Activated CD4-positive, alpha-beta memory T cell treated with anti-CD3 and anti-CD28 coated beads for 36 hours (primary cell): ENCODE results near the gene SGMS1. TPM values are rescaled to one million over a fixed set of nuclear protein-coding genes. Genes with fewer than 3 reads are reported as not detected.
"Not testable (repeated sequence)": the region's sequence is repeated elsewhere in the genome, so short reads cannot be mapped to it uniquely, and the experiment has no call there.

Source experiments
- CTCF ChIA-PET: fragments of 350-600 bp; sonication (Branson Sonifier 250); formaldehyde crosslinking; loops from one replicate; lab custom pipeline; 2021; ENCODE audit warnings: antibody characterized with exemption, inconsistent platforms; lab: Charles Lee
- POLR2A ChIA-PET: fragments of 350-600 bp; sonication (Branson Sonifier 250); formaldehyde crosslinking; loops from one replicate; lab custom pipeline; 2021; ENCODE audit warnings: antibody characterized with exemption; lab: Charles Lee
- DNase-seq: peaks from one replicate; pipeline ENCODE4 v3.0.0-alpha.2; 2020
- H3K27ac Mint-ChIP-seq: one replicate; pipeline ENCODE4 v1.8.0; 2021; ENCODE audit warnings: mixed read lengths
- H3K27me3 Mint-ChIP-seq: one replicate; pipeline ENCODE4 v1.8.0; 2021; ENCODE audit warnings: mixed read lengths
- H3K36me3 Mint-ChIP-seq: one replicate; pipeline ENCODE4 v1.8.0; 2021; ENCODE audit warnings: mixed read lengths
- H3K4me1 Mint-ChIP-seq: one replicate; pipeline ENCODE4 v1.8.0; 2021; ENCODE audit warnings: low read depth, mixed read lengths
- H3K4me3 Mint-ChIP-seq: one replicate; pipeline ENCODE4 v1.8.0; 2021; ENCODE audit warnings: mild to moderate bottlenecking, mixed read lengths
- H3K9me3 Mint-ChIP-seq: one replicate; pipeline ENCODE4 v1.8.0; 2021; ENCODE audit warnings: mixed read lengths
- intact Hi-C: fragments of 100-400 bp; cut with micrococcal nuclease; formaldehyde crosslinking; loops from one replicate; pipeline ENCODE4 v1.15.1; 2023
- total RNA-seq, 2 experiments: library from RNA; stranded (reverse); gene quantifications; one replicate each; pipeline ENCODE4 v1.2.3, GENCODE V29; 2021

The SGMS1 gene
- total RNA-seq, 2 experiments from 2014 or later, result 6.8 to 7.2 TPM

DNA sequence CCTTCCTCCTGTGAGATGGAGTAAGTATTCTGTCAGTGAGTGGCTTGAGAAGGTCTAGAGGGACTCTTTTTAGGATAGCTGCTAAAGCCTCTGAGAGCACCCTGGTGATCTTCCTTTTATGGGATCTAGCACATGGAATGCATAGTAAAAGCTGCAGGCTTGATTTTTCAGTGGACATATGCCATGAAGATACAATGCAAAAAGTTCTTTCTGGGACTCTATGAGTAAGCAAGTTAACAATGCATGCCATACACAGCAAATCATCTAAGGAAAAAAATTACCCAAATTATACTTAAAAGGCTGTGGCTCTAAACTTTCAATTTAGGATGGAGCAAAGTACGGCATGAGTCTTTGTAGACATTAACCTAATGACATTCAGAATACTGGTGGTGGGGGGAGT lies 154.5 kb downstream of the SGMS1 start:
- Mint-ChIP-seq H3K9me3 (no peaks in the 10 kb centered on the region), H3K4me1 (peaks cover 49% of the 10 kb centered on the region), H3K27me3 (no peaks in the 10 kb centered on the region), H3K27ac (no peak overlapping the region), H3K4me3 (no peak overlapping the region), H3K36me3 (peaks cover 2% of the 10 kb centered on the region)
- intact Hi-C loops, result no loop called here
- ChIA-PET POLR2A (no interaction called here), CTCF (no interaction called here)
- DNase-seq, result no peak

DNA sequence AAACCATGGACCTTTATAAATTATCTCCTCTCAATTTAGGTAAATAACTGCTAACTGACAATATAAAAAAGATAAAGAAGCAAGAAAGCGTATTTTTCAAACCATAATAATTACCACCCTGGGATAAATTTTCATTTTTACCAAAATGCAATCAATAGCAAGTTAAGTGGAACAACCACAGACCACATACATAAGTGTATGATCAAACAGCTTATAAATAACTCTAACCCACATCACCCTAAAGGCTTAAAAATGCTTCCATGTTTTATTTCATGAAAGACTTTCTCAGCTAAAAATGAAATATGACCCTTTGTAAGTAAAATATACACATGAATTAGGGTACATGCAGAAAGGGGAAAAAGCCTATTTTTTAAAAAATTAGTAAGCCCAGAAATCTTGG lies 156.5 kb downstream of the SGMS1 start:
- intact Hi-C loops, result no loop called here
- Mint-ChIP-seq H3K36me3 (peaks cover 5% of the 10 kb centered on the region), H3K27ac (no peak overlapping the region), H3K4me1 (peaks cover 41% of the 10 kb centered on the region), H3K9me3 (no peaks in the 10 kb centered on the region), H3K4me3 (no peak overlapping the region), H3K27me3 (no peaks in the 10 kb centered on the region)
- POLR2A ChIA-PET, result no interaction called here
- CTCF ChIA-PET, result no interaction called here
- no peak for DNase-seq

- ChIA-PET CTCF (no interaction called here), POLR2A (no interaction called here)
- Mint-ChIP-seq H3K4me3 (no peak overlapping the region), H3K27me3 (no peaks in the 10 kb centered on the region), H3K9me3 (no peaks in the 10 kb centered on the region), H3K27ac (no peak overlapping the region), H3K36me3 (peaks cover 14% of the 10 kb centered on the region), H3K4me1 (peaks cover 18% of the 10 kb centered on the region)
- no peak for DNase-seq
- intact Hi-C loops, result no loop called here
Measured at GRCh38 chr10:50464004-50464409, 159.7 kb downstream of the SGMS1 start.

DNA sequence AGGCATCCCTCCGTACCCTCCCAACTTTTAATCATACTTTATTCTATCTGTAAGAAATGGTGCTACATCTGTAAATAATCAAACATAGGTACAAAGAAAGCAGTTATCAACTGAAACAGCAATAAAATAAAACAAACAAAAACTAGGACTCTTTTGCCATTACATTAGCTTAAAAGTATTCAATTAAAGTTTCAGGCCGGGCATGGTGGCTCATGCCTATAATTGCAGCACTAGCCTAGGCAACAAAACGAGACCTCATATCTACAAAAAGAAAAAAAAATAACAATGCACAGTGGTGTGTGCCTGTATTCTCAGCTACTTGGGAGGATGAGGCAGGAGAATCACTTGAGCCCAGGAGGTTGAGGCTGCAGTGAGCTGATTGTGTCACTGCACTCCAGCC lies 161.9 kb downstream of the SGMS1 start:
- no peak for DNase-seq
- Mint-ChIP-seq H3K36me3 (peaks cover 16% of the 10 kb centered on the region), H3K27me3 (no peaks in the 10 kb centered on the region), H3K4me3 (no peak overlapping the region), H3K9me3 (no peaks in the 10 kb centered on the region), H3K27ac (no peak overlapping the region), H3K4me1 (no peaks in the 10 kb centered on the region)
- intact Hi-C loops, result no loop called here
- CTCF ChIA-PET, result interaction anchor here (0.6 to 1.1 kb wide), 2 partner anchors 9 to 42 kb away, joined by 3 to 4 read pairs; no protein-coding TSS in a partner anchor
- POLR2A ChIA-PET, result no interaction called here

- no peak overlapping the region for H3K27ac Mint-ChIP-seq
- ChIA-PET CTCF (no interaction called here), POLR2A (no interaction called here)
- peaks cover 16% of the 10 kb centered on the region for H3K36me3 Mint-ChIP-seq
- DNase-seq, result no peak
- no peaks in the 10 kb centered on the region for H3K4me1 Mint-ChIP-seq
- intact Hi-C loops, result no loop called here
- H3K27me3 Mint-ChIP-seq, result no peaks in the 10 kb centered on the region
- H3K9me3 Mint-ChIP-seq, result no peaks in the 10 kb centered on the region
- H3K4me3 Mint-ChIP-seq, result no peak overlapping the region
Measured at GRCh38 chr10:50461123-50461522, 162.6 kb downstream of the SGMS1 start.

DNA sequence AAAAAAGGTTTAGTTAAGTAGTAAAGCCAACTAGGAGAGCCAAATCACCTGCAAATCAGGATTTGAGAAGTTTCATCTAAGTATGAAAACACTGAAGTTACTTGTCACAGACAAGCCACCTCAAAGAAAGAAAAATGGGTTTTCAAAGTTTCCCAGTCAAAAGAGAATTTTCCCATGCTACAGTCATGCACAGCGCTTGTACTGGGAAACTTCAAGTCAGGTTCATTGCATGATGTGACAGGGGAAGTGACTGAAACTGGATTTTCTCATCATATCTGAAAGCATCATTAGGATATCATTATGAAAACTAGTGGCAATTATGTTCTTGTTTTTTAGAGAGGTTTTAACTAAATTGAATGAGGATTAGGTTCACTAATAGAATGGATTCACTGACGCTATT lies 167.0 kb downstream of the SGMS1 start:
- DNase-seq, result no peak
- no peaks in the 10 kb centered on the region for H3K27me3 Mint-ChIP-seq
- H3K4me1 Mint-ChIP-seq, result peaks cover 9% of the 10 kb centered on the region
- peaks cover 14% of the 10 kb centered on the region for H3K36me3 Mint-ChIP-seq
- CTCF ChIA-PET, result no interaction called here
- H3K27ac Mint-ChIP-seq, result no peak overlapping the region
- H3K4me3 Mint-ChIP-seq, result no peak overlapping the region
- POLR2A ChIA-PET, result no interaction called here
- no peaks in the 10 kb centered on the region for H3K9me3 Mint-ChIP-seq
- intact Hi-C loops, result no loop called here

DNA sequence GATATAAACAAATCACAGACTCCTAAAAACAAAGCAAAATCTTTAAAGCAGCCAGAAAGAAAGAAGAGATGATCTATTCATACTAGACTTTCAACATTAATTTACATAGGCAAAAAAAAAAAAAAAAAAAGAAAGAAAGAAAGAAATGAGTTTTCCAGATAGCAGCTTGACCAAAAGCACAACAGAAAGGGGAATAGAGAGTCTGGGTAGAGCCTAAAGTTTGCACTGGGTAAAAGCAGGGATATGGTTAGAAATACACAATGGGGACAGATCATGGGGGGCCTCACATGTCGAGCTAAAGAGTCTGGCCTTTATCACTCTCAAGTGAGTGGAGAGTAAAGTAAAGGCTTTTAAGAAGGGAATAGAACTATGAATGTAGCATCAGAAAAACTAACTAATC lies 169.8 kb downstream of the SGMS1 start:
- CTCF ChIA-PET, result no interaction called here
- intact Hi-C loops, result no loop called here
- no peak for DNase-seq
- H3K27me3 Mint-ChIP-seq, result no peaks in the 10 kb centered on the region
- H3K27ac Mint-ChIP-seq, result no peak overlapping the region
- peaks cover 9% of the 10 kb centered on the region for H3K4me1 Mint-ChIP-seq
- H3K4me3 Mint-ChIP-seq, result no peak overlapping the region
- POLR2A ChIA-PET, result no interaction called here
- peaks cover 8% of the 10 kb centered on the region for H3K36me3 Mint-ChIP-seq
- H3K9me3 Mint-ChIP-seq, result no peaks in the 10 kb centered on the region

DNA sequence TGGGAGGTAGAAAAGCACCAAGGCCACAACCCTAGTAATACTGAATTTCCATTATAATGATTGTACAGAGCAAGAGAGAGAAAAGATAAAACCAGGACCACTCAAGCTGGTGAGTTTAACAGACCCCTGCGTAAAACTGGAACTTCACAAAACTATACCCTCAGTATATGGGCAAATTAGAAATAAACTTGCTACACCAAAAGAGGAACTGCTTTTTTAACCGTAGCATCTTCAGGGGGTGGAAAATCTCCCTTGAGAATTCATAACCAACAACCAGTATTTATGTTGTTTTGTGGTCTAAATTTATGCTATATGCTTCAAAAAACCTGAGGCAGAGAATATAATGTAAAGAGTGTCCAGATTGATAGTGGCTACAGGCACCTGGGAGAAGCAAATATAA lies 171.2 kb downstream of the SGMS1 start:
- no peak overlapping the region for H3K27ac Mint-ChIP-seq
- H3K9me3 Mint-ChIP-seq, result no peaks in the 10 kb centered on the region
- peaks cover 11% of the 10 kb centered on the region for H3K4me1 Mint-ChIP-seq
- no peak for DNase-seq
- POLR2A ChIA-PET, result no interaction called here
- H3K36me3 Mint-ChIP-seq, result peaks cover 8% of the 10 kb centered on the region
- CTCF ChIA-PET, result no interaction called here
- intact Hi-C loops, result no loop called here
- no peak overlapping the region for H3K4me3 Mint-ChIP-seq
- no peaks in the 10 kb centered on the region for H3K27me3 Mint-ChIP-seq

- peaks cover 6% of the 10 kb centered on the region for H3K4me1 Mint-ChIP-seq
- H3K27ac Mint-ChIP-seq, result no peak overlapping the region
- intact Hi-C loops, result no loop called here
- no peak overlapping the region for H3K4me3 Mint-ChIP-seq
- H3K27me3 Mint-ChIP-seq, result no peaks in the 10 kb centered on the region
- ChIA-PET POLR2A (no interaction called here), CTCF (no interaction called here)
- no peak for DNase-seq
- H3K9me3 Mint-ChIP-seq, result peaks cover 11% of the 10 kb centered on the region
- H3K36me3 Mint-ChIP-seq, result peaks cover 18% of the 10 kb centered on the region
Measured at GRCh38 chr10:50447691-50448090, 176.1 kb downstream of the SGMS1 start.

GRCh38 chr10:50445777-50446176 lies 178.0 kb downstream of the SGMS1 start:
- H3K27me3 Mint-ChIP-seq, POLR2A ChIA-PET, DNase-seq, H3K4me1 Mint-ChIP-seq, CTCF ChIA-PET, H3K27ac Mint-ChIP-seq, intact Hi-C loops, H3K4me3 Mint-ChIP-seq: not testable (repeated sequence)
- peaks cover 11% of the 10 kb centered on the region for H3K9me3 Mint-ChIP-seq
- peaks cover 16% of the 10 kb centered on the region for H3K36me3 Mint-ChIP-seq

GRCh38 chr10:50440489-50440888 lies 183.3 kb downstream of the SGMS1 start:
- peaks cover 4% of the 10 kb centered on the region for H3K9me3 Mint-ChIP-seq
- intact Hi-C loops, result no loop called here
- no peak overlapping the region for H3K4me3 Mint-ChIP-seq
- no peaks in the 10 kb centered on the region for H3K27me3 Mint-ChIP-seq
- ChIA-PET POLR2A (no interaction called here), CTCF (no interaction called here)
- H3K4me1 Mint-ChIP-seq, result peaks cover 14% of the 10 kb centered on the region
- H3K27ac Mint-ChIP-seq, result no peak overlapping the region
- peaks cover 9% of the 10 kb centered on the region for H3K36me3 Mint-ChIP-seq
- DNase-seq, result no peak

GRCh38 chr10:50439806-50440205 lies 183.9 kb downstream of the SGMS1 start:
- intact Hi-C loops, result no loop called here
- Mint-ChIP-seq H3K27ac (no peak overlapping the region), H3K4me1 (peaks cover 14% of the 10 kb centered on the region), H3K9me3 (peaks cover 2% of the 10 kb centered on the region), H3K4me3 (no peak overlapping the region), H3K27me3 (no peaks in the 10 kb centered on the region), H3K36me3 (peaks cover 12% of the 10 kb centered on the region)
- DNase-seq, result no peak
- ChIA-PET POLR2A (no interaction called here), CTCF (no interaction called here)

DNA sequence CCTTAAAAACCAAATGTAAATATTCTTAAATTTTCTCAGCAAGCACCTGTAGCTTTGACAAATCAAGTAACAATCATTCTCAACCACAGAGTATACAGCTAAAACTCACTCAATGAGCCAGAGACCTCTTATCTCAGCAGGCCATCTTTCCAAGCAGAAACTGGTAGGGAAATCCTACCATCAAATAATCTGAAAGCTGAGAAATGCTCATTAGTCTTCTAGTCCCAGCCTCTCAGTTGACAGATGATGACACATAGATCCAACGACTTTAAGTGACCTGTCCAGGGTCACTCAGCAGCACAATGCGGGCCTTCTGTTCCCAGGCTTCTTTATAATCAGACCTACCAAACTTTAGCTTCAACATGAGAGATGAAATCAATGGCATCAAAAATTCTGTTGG lies 184.6 kb downstream of the SGMS1 start:
- Mint-ChIP-seq H3K4me3 (no peak overlapping the region), H3K4me1 (peaks cover 16% of the 10 kb centered on the region), H3K9me3 (peaks cover 1% of the 10 kb centered on the region), H3K36me3 (peaks cover 12% of the 10 kb centered on the region), H3K27me3 (no peaks in the 10 kb centered on the region), H3K27ac (no peak overlapping the region)
- no peak for DNase-seq
- CTCF ChIA-PET, result no interaction called here
- intact Hi-C loops, result no loop called here
- POLR2A ChIA-PET, result no interaction called here
